OCI-LY7 (cell line): ENCODE measurements around the gene LONRF2. TPM values are rescaled to one million over a fixed set of nuclear protein-coding genes. Genes with fewer than 3 reads are reported as not detected.

Source experiments
- BruUV-seq: library from RNA; stranded (reverse); fragments of 400-500 nt; replicated peaks from 2 replicates; lab custom pipeline; 2021; lab: Mats Ljungman, UMichigan
- CTCF ChIA-PET: fragments of 300-600 bp; sonication (Branson Sonifier 250); formaldehyde crosslinking; loops from one replicate; lab custom pipeline; 2022; ENCODE audit warnings: antibody characterized with exemption; ENCODE audit not compliant: unreplicated experiment; lab: Charles Lee
- POLR2A ChIA-PET: fragments of 300-600 bp; sonication (Branson Sonifier 250); formaldehyde crosslinking; loops from one replicate; lab custom pipeline; 2022; ENCODE audit warnings: antibody characterized with exemption; lab: Charles Lee
- DNase-seq: peaks from one replicate; pipeline ENCODE4 v3.0.0-alpha.2; 2015; ENCODE audit warnings: low spot score
- H2AFZ ChIP-seq: fragments of 200-600 bp; sonication (generic), shearing (Covaris generic); 2 replicates; pipeline ENCODE4 v1.6.1; 2014; ENCODE audit warnings: mild to moderate bottlenecking, antibody characterized with exemption, low read length, moderate library complexity
- H3K27ac ChIP-seq: fragments of 200-600 bp; sonication (generic); 2 replicates; pipeline ENCODE4 v1.5.1; 2014; ENCODE audit warnings: mixed run types, low read depth, mild to moderate bottlenecking, moderate library complexity, low read length, inconsistent platforms; ENCODE audit not compliant: poor library complexity, severe bottlenecking
- H3K36me3 ChIP-seq: fragments of 200-600 bp; sonication (generic); 2 replicates; pipeline ENCODE4 v1.6.1; 2014; ENCODE audit warnings: mild to moderate bottlenecking, antibody characterized with exemption, low read length, moderate library complexity, mixed read lengths; ENCODE audit not compliant: insufficient read depth
- H3K4me1 ChIP-seq: fragments of 200-600 bp; sonication (generic); 2 replicates; pipeline ENCODE4 v1.5.1; 2014; ENCODE audit warnings: mild to moderate bottlenecking, low read length; ENCODE audit not compliant: insufficient read depth, poor library complexity, severe bottlenecking
- H3K4me2 ChIP-seq: fragments of 200-600 bp; sonication (generic); 2 replicates; pipeline ENCODE4 v1.6.1; 2014; ENCODE audit warnings: mild to moderate bottlenecking, low read length
- H3K4me3 ChIP-seq: fragments of 200-600 bp; sonication (generic); 2 replicates; pipeline ENCODE4 v1.5.1; 2014; ENCODE audit warnings: mild to moderate bottlenecking, low read depth, low read length; ENCODE audit not compliant: poor library complexity, severe bottlenecking
- H3K79me2 ChIP-seq: fragments of 200-600 bp; sonication (generic); 2 replicates; pipeline ENCODE4 v1.6.1; 2016; ENCODE audit warnings: low read depth, mild to moderate bottlenecking, low read length, moderate library complexity, mixed read lengths; ENCODE audit not compliant: insufficient read depth
- H3K9me2 ChIP-seq: fragments of 200-600 bp; sonication (generic); 2 replicates; pipeline ENCODE4 v1.6.1; 2016; ENCODE audit warnings: mild to moderate bottlenecking, low read length, mixed read lengths; ENCODE audit not compliant: insufficient read depth
- H3K9me3 ChIP-seq: fragments of 200-600 bp; sonication (generic); 2 replicates; pipeline ENCODE4 v1.6.1; 2014; ENCODE audit warnings: mild to moderate bottlenecking, mixed run types, low read length, mixed read lengths
- H4K20me1 ChIP-seq: fragments of 200-600 bp; sonication (generic); 2 replicates; pipeline ENCODE4 v1.6.1; 2014; ENCODE audit warnings: mild to moderate bottlenecking, antibody characterized with exemption, low read length, moderate library complexity, mixed read lengths; ENCODE audit not compliant: insufficient read depth
- CTCF ChIP-seq: fragments of 200-600 bp; sonication (generic); conservative IDR thresholded peaks from 2 replicates; pipeline ENCODE4 v1.5.1; 2014; ENCODE audit warnings: mild to moderate bottlenecking, antibody characterized with exemption, low read length, moderate library complexity, mixed read lengths
- EZH2phosphoT487 ChIP-seq: fragments of 200-600 bp; sonication (generic); IDR thresholded peaks from 2 replicates; pipeline ENCODE4 v1.6.1; 2018; ENCODE audit warnings: low read depth, borderline replicate concordance, mild to moderate bottlenecking, mixed run types, antibody characterized with exemption, low read length, moderate library complexity, mixed read lengths
- intact Hi-C: fragments of 100-400 bp; cut with micrococcal nuclease; formaldehyde crosslinking; loops from one replicate; pipeline ENCODE4 v1.10.0; 2022; ENCODE audit not compliant: unreplicated experiment
- total RNA-seq, 2 experiments: library from RNA; depleted of rRNA in 1 of 2; stranded (reverse); fragments of >200 nt in 1 of 2; shearing (Covaris generic) in 1 of 2; gene quantifications; 2 replicates each; pipeline ENCODE4 v1.2.3, GENCODE V29; 2014 to 2022

The LONRF2 gene
- total RNA-seq, 2 experiments from 2014 or later: not detected

GRCh38 chr2:100264121-100264520 is 58.2 kb downstream of the LONRF2 start:
- Histone ChIP-seq H2AFZ (no peak overlapping the region), H4K20me1 (no peaks in the 10 kb centered on the region), H3K9me3 (no peaks in the 10 kb centered on the region; the same call in 1 of the 2 replicates), H3K27ac (no peak overlapping the region), H3K4me2 (no peak overlapping the region), H3K79me2 (no peaks in the 10 kb centered on the region), H3K9me2 (no peaks in the 10 kb centered on the region), H3K4me3 (no peak overlapping the region), H3K4me1 (peaks cover 8% of the 10 kb centered on the region), H3K36me3 (no peaks in the 10 kb centered on the region)
- intact Hi-C loops: loop anchor here (5.0 kb wide), 1 partner anchor 707 kb away; no protein-coding TSS in a partner anchor
- CTCF ChIA-PET: no interaction called here
- no peak for DNase-seq
- no peak for TF ChIP-seq CTCF
- TF ChIP-seq EZH2phosphoT487: no peak
- POLR2A ChIA-PET: interaction anchor here (0.6 kb wide), 1 partner anchor 131 kb away, joined by 4 read pairs; no protein-coding TSS in a partner anchor
- BruUV-seq: no TSS peak

- intact Hi-C loops: loop anchor here (1.0 to 5.0 kb wide), 3 partner anchors 119 to 722 kb away; no protein-coding TSS in a partner anchor
- Histone ChIP-seq H3K9me2 (no peaks in the 10 kb centered on the region), H3K36me3 (no peaks in the 10 kb centered on the region), H3K27ac (no peak overlapping the region), H3K79me2 (no peaks in the 10 kb centered on the region), H3K4me2 (no peak overlapping the region), H4K20me1 (no peaks in the 10 kb centered on the region), H3K9me3 (no peaks in the 10 kb centered on the region; the same call in 1 of the 2 replicates), H3K4me3 (no peak overlapping the region), H3K4me1 (peaks cover 8% of the 10 kb centered on the region), H2AFZ (no peak overlapping the region)
- no peak for TF ChIP-seq EZH2phosphoT487
- TF ChIP-seq CTCF: peak; percentile 97
- ChIA-PET CTCF (interaction anchor here (0.7 to 1.9 kb wide), 5 partner anchors 11 to 363 kb away, joined by 3 to 10 read pairs (median 3); no protein-coding TSS in a partner anchor), POLR2A (interaction anchor here (1.5 to 2.0 kb wide), 3 partner anchors 9 to 133 kb away, joined by 4 to 6 read pairs (median 5); no protein-coding TSS in a partner anchor)
- DNase-seq: peak; percentile 66
- no TSS peak for BruUV-seq
Measured at GRCh38 chr2:100262555-100263320, 59.6 kb downstream of the LONRF2 start.
